Body of pancreas (tissue), 4 donors: ENCODE data around the gene RAB11A. TPM values are rescaled to one million over a fixed set of nuclear protein-coding genes. Genes with fewer than 3 reads are reported as not detected.

ENCODE experiments used
- ATAC-seq: fragments of 150-250 bp; one replicate; pipeline ENCODE4 v1.9.1; 2016
- DNase-seq, 4 donors: peaks; one replicate each; pipeline ENCODE4 v3.0.0-alpha.2; 2019
- H3K27ac ChIP-seq, 4 donors: fragments of 200-600 bp; sonication (generic); 1 replicate in 3 of 4; 2 replicates in 1 of 4; pipeline versions ENCODE4 v1.5.1 to v1.6.1; 2016 to 2019; ENCODE audit warnings: mild to moderate bottlenecking in 1 of 4, mixed read lengths in 1 of 4, moderate library complexity in 1 of 4
- H3K27me3 ChIP-seq, 2 donors: fragments of 200-600 bp; sonication (generic); one replicate each; pipeline ENCODE4 v1.6.0; 2016; ENCODE audit warnings: mild to moderate bottlenecking in 1 of 2
- H3K36me3 ChIP-seq, 2 donors: fragments of 200-600 bp; sonication (generic); replicated peaks in 1 of 2; 2 replicates each; pipeline ENCODE4 v1.5.1; 2016; ENCODE audit warnings: low read depth in 2 of 2; ENCODE audit not compliant: insufficient read depth in 1 of 2
- H3K4me1 ChIP-seq: fragments of 200-600 bp; sonication (generic); one replicate; pipeline ENCODE4 v1.6.0; 2016
- H3K4me3 ChIP-seq, 2 donors: fragments of 200-600 bp; sonication (generic); 1 replicate in 1 of 2; 2 replicates in 1 of 2; pipeline ENCODE4 v1.5.1; 2016 to 2019
- H3K9me3 ChIP-seq, 3 donors: fragments of 200-600 bp; sonication (generic); 1 replicate in 2 of 3; 2 replicates in 1 of 3; pipeline ENCODE4 v1.5.1; 2016
- POLR2A ChIP-seq, 3 donors: fragments of 450-650 bp; IDR thresholded peaks; one replicate each; pipeline ENCODE4 v1.6.1; 2016; ENCODE audit warnings: antibody characterized with exemption in 3 of 3, mild to moderate bottlenecking in 2 of 3
- WGBS, 2 donors: methylation state at CpG; one replicate each; pipeline ENCODE4 v1.1.5; 2017; 5-methylcytosine and 5-hydroxymethylcytosine counted together
- intact Hi-C: fragments of 100-400 bp; cut with DNase I; formaldehyde crosslinking; loops from one replicate; pipeline ENCODE4 v1.15.1; 2023
- total RNA-seq, 2 donors: library from RNA; depleted of rRNA; stranded (reverse); fragments of >200 nt; gene quantifications; one replicate each; pipeline ENCODE4 v1.1.0, GENCODE V29; 2016
- TF ChIP-seq, protein P1 (sequence below), 7 experiments: fragments of 450-650 bp in 4 of 7; fragments of 200-600 bp in 3 of 7; sonication (generic) in 3 of 7; IDR thresholded peaks; one replicate each; pipeline ENCODE4 v1.5.1; 2016 to 2019; ENCODE audit warnings: antibody characterized with exemption in 7 of 7

RAB11A gene
- total RNA-seq, 2 donors from 2014 or later = 35.3 to 39.4 TPM

GRCh38 chr15:65829130-65829764, 40.0 kb upstream of the RAB11A start:
- H3K4me1 ChIP-seq = peaks cover 44% of the 10 kb centered on the region
- no peak for TF ChIP-seq POLR2A (IDR thresholded peaks at IDR 0.05)
- TF ChIP-seq, protein P1, sequence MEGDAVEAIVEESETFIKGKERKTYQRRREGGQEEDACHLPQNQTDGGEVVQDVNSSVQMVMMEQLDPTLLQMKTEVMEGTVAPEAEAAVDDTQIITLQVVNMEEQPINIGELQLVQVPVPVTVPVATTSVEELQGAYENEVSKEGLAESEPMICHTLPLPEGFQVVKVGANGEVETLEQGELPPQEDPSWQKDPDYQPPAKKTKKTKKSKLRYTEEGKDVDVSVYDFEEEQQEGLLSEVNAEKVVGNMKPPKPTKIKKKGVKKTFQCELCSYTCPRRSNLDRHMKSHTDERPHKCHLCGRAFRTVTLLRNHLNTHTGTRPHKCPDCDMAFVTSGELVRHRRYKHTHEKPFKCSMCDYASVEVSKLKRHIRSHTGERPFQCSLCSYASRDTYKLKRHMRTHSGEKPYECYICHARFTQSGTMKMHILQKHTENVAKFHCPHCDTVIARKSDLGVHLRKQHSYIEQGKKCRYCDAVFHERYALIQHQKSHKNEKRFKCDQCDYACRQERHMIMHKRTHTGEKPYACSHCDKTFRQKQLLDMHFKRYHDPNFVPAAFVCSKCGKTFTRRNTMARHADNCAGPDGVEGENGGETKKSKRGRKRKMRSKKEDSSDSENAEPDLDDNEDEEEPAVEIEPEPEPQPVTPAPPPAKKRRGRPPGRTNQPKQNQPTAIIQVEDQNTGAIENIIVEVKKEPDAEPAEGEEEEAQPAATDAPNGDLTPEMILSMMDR (IDR thresholded peaks at IDR 0.05) = peak; percentile 17 to 65 (median 59)
- no peaks in the 10 kb centered on the region for H3K36me3 ChIP-seq
- H3K27me3 ChIP-seq = no peaks in the 10 kb centered on the region
- DNase-seq = peak in 3 of 4 donors; percentile 25 to 49 (median 30)
- intact Hi-C loops = no loop called here
- H3K27ac ChIP-seq = no peak overlapping the region
- H3K9me3 ChIP-seq = no peaks in the 10 kb centered on the region
- ATAC-seq = no peak
- 47 to 52% methylated on average over 7 of the region's 7 CpGs for WGBS, 2 donors
- H3K4me3 ChIP-seq = no peak overlapping the region

- TF ChIP-seq POLR2A (IDR thresholded peaks at IDR 0.05) = peak in 2 of 3 donors; percentile 53 to 64
- TF ChIP-seq, protein P1 (IDR thresholded peaks at IDR 0.05) = peak in 4 of 7 experiments; percentile 37 to 51 (median 44)
- Histone ChIP-seq H3K9me3 (no peaks in the 10 kb centered on the region), H3K27ac (peak overlapping the region; percentile 88 to 96 (median 92)), H3K27me3 (no peaks in the 10 kb centered on the region), H3K36me3 (no peaks in the 10 kb centered on the region), H3K4me3 (no peak overlapping the region), H3K4me1 (peaks cover 42% of the 10 kb centered on the region)
- ATAC-seq = peak; percentile 97
- intact Hi-C loops = no loop called here
- peak; percentile 90 to 98 (median 96) for DNase-seq
- WGBS, 2 donors = 3% methylated on average over 6 to 8 of the region's 8 CpGs
These were observed 36.5 kb upstream of the RAB11A start for GRCh38 chr15:65832549-65833364.

DNA sequence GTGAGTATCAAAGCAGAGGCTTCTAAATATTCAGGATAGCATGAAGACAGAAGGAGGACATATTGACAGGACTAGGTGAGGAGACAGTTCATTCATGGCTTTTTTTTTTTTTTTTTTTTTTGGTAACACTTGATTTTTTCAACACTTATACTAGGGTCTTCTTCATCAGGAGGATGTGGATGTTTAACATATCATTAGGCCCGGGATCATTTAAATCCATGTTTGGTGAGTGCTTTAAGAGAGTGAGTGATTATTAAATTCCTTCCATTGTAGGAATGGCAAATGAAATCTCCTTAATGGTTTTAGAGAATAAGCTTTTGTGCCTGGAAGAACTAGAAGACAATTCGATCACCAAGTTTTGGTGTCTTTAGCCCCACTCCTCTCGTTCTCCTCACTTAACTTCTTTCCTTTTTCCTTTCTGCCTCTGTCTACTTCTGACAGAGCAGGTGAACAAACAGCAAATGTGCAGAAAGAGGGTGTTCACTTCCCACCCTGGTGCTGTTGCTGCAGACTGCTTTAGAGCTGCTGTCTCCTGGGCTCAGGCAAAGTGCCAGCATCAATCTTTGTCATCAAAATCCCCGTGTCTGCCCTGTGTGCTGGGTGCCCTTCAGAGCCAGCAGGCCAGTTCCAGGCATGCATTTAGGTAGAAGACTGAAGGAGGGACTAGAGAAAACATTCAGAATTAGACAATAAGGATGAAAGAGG, 35.6 kb upstream of the RAB11A start:
- no peaks in the 10 kb centered on the region for H3K36me3 ChIP-seq
- TF ChIP-seq, protein P1 (IDR thresholded peaks at IDR 0.05) = no peak
- no peak for TF ChIP-seq POLR2A (IDR thresholded peaks at IDR 0.05)
- no peak overlapping the region for H3K4me3 ChIP-seq
- ATAC-seq (no peak), DNase-seq (peak; percentile 20 to 57 (median 50))
- 43 to 44% methylated on average over 4 of the region's 4 CpGs for WGBS, 2 donors
- no peaks in the 10 kb centered on the region for H3K27me3 ChIP-seq
- H3K9me3 ChIP-seq = no peaks in the 10 kb centered on the region
- intact Hi-C loops = no loop called here
- peaks cover 42% of the 10 kb centered on the region for H3K4me1 ChIP-seq
- H3K27ac ChIP-seq = peak overlapping the region; percentile 88 to 96 (median 92)

GRCh38 chr15:65834603-65835282, 34.5 kb upstream of the RAB11A start:
- H3K4me1 ChIP-seq = peaks cover 34% of the 10 kb centered on the region
- no peak for ATAC-seq

More at GRCh38 chr15:65834603-65835282, 34.5 kb upstream of the RAB11A start:
- no peak for DNase-seq
- no peak for TF ChIP-seq POLR2A (IDR thresholded peaks at IDR 0.05)
- WGBS, 2 donors = 91 to 94% methylated on average over 8 of the region's 8 CpGs
- Histone ChIP-seq H3K36me3 (no peaks in the 10 kb centered on the region), H3K27me3 (no peaks in the 10 kb centered on the region), H3K9me3 (no peaks in the 10 kb centered on the region), H3K4me3 (no peak overlapping the region), H3K27ac (peak overlapping the region; percentile 8 to 96 (median 92))
- intact Hi-C loops = no loop called here
